CD14-positive monocyte (primary cell): ENCODE measurements around the gene KRTAP4-5. TPM values are rescaled to one million over a fixed set of nuclear protein-coding genes. Genes with fewer than 3 reads are reported as not detected.
A peak's percentile ranks its signal among the peaks of the same experiment; 100 is the strongest.
"Not testable (repeated sequence)": the region's sequence is repeated elsewhere in the genome, so short reads cannot be mapped to it uniquely, and the experiment has no call there.

Source experiments
- DNase-seq, 3 donors: peaks; one replicate each; pipeline ENCODE4 v3.0.0-alpha.2; 2011 to 2022
- H2AFZ ChIP-seq: 2 replicates; pipeline ENCODE4 v1.6.0; 2012; ENCODE audit warnings: mild to moderate bottlenecking, low read depth, low read length, inconsistent platforms; ENCODE audit not compliant: insufficient read depth, poor library complexity, severe bottlenecking
- H3K27ac ChIP-seq, 2 donors: 1 replicate in 1 of 2; 2 replicates in 1 of 2; pipeline ENCODE4 v1.5.1; 2012 to 2013; ENCODE audit warnings: low read length in 2 of 2, control low read depth in 1 of 2, inconsistent platforms in 1 of 2, low read depth in 1 of 2, mild to moderate bottlenecking in 1 of 2
- H3K27me3 ChIP-seq, 2 donors: one replicate each; pipeline versions ENCODE4 v1.6.0 to v1.6.1; 2011 to 2013; ENCODE audit warnings: low read length in 2 of 2; ENCODE audit not compliant: control insufficient read depth in 2 of 2, insufficient read depth in 2 of 2
- H3K36me3 ChIP-seq, 2 donors: replicated peaks in 1 of 2; 1 replicate in 1 of 2; 2 replicates in 1 of 2; pipeline versions ENCODE4 v1.5.1 to v1.6.1; 2012 to 2013; ENCODE audit warnings: low read length in 2 of 2, control low read depth in 1 of 2, inconsistent platforms in 1 of 2, mild to moderate bottlenecking in 1 of 2; ENCODE audit not compliant: insufficient read depth in 2 of 2, control insufficient read depth in 1 of 2
- H3K4me1 ChIP-seq, 2 donors: 1 replicate in 1 of 2; 2 replicates in 1 of 2; pipeline versions ENCODE4 v1.5.1 to v1.6.1; 2012 to 2013; ENCODE audit warnings: low read length in 2 of 2, control low read depth in 1 of 2, inconsistent platforms in 1 of 2, mild to moderate bottlenecking in 1 of 2, moderate library complexity in 1 of 2; ENCODE audit not compliant: insufficient read depth in 2 of 2, control insufficient read depth in 1 of 2
- H3K4me2 ChIP-seq: replicated peaks from 2 replicates; pipeline ENCODE3; 2012; ENCODE audit warnings: low read length, moderate library complexity, mild to moderate bottlenecking; ENCODE audit not compliant: poor library complexity, severe bottlenecking; ENCODE audit errors: extremely low read depth
- H3K4me3 ChIP-seq, 3 experiments: fragments of 200-600 bp in 1 of 3; sonication (generic) in 1 of 3; replicated peaks in 1 of 3; 1 replicate in 2 of 3; 2 replicates in 1 of 3; pipeline ENCODE4 v1.5.1; 2011 to 2013; ENCODE audit warnings: low read length in 3 of 3, mild to moderate bottlenecking in 3 of 3, control low read depth in 2 of 3, low read depth in 2 of 3, inconsistent platforms in 1 of 3, moderate library complexity in 1 of 3
- H3K79me2 ChIP-seq: 2 replicates; pipeline ENCODE4 v1.6.0; 2012; ENCODE audit warnings: mild to moderate bottlenecking, control low read depth, inconsistent platforms, low read length, moderate library complexity; ENCODE audit not compliant: insufficient read depth
- H3K9ac ChIP-seq: 2 replicates; pipeline ENCODE4 v1.6.0; 2017; ENCODE audit warnings: low read length, mild to moderate bottlenecking; ENCODE audit not compliant: insufficient read depth, poor library complexity, severe bottlenecking
- H3K9me3 ChIP-seq, 2 donors: replicated peaks in 1 of 2; 1 replicate in 1 of 2; 2 replicates in 1 of 2; pipeline versions ENCODE4 v1.5.1 to v1.6.1; 2012 to 2013; ENCODE audit warnings: low read length in 2 of 2, control low read depth in 1 of 2; ENCODE audit not compliant: control insufficient read depth in 1 of 2, insufficient read depth in 1 of 2
- H4K20me1 ChIP-seq: 2 replicates; pipeline ENCODE4 v1.6.0; 2012; ENCODE audit warnings: mild to moderate bottlenecking, low read length, control low read depth, moderate library complexity; ENCODE audit not compliant: insufficient read depth
- H3K27ac Mint-ChIP-seq, 7 donors: one replicate each; pipeline ENCODE4 v1.8.0; 2020; ENCODE audit warnings: mild to moderate bottlenecking in 7 of 7, mixed read lengths in 7 of 7, moderate library complexity in 6 of 7, inconsistent platforms in 2 of 7
- H3K27me3 Mint-ChIP-seq, 3 donors: one replicate each; pipeline ENCODE4 v1.8.0; 2021 to 2022; ENCODE audit warnings: low read depth in 3 of 3, mild to moderate bottlenecking in 3 of 3, mixed read lengths in 3 of 3, moderate library complexity in 3 of 3, inconsistent platforms in 1 of 3
- H3K36me3 Mint-ChIP-seq, 2 donors: one replicate each; pipeline ENCODE4 v1.8.0; 2020; ENCODE audit warnings: mixed read lengths in 2 of 2, inconsistent platforms in 1 of 2, mild to moderate bottlenecking in 1 of 2
- H3K4me1 Mint-ChIP-seq: one replicate; pipeline ENCODE4 v1.8.0; 2020; ENCODE audit warnings: mild to moderate bottlenecking, mixed read lengths
- H3K4me3 Mint-ChIP-seq, 2 donors: one replicate each; pipeline ENCODE4 v1.8.0; 2020; ENCODE audit warnings: mild to moderate bottlenecking in 2 of 2, mixed read lengths in 2 of 2, moderate library complexity in 1 of 2
- H3K9me3 Mint-ChIP-seq, 7 donors: one replicate each; pipeline ENCODE4 v1.8.0; 2020 to 2022; ENCODE audit warnings: mixed read lengths in 7 of 7, mild to moderate bottlenecking in 6 of 7, moderate library complexity in 6 of 7, inconsistent platforms in 2 of 7
- CTCF ChIP-seq: fragments of 200-600 bp; IDR thresholded peaks from one replicate; pipeline ENCODE4 v1.8.0; 2022; ENCODE audit warnings: antibody characterized with exemption, mild to moderate bottlenecking
- WGBS: methylation state at CpG from one replicate; pipeline ENCODE4 v1.1.5; 2013; ENCODE audit warnings: missing lambda C conversion rate; ENCODE audit not compliant: insufficient coverage; 5-methylcytosine and 5-hydroxymethylcytosine counted together
- intact Hi-C, 2 donors: fragments of 100-400 bp; cut with micrococcal nuclease; formaldehyde crosslinking; loops; one replicate each; pipeline versions ENCODE4 v1.15.0 to v1.15.1; 2023
- polyA plus RNA-seq, 3 donors: library from polyadenylated mRNA; depleted of rRNA in 1 of 3; unstranded in 2 of 3; stranded (reverse) in 1 of 3; fragments of 300-500 nt in 2 of 3; fragments of >200 nt in 1 of 3; fragmentation: Illumina TruSeq in 2 of 3; gene quantifications; 1 replicate in 2 of 3; 2 replicates in 1 of 3; pipeline ENCODE4 v1.2.3, GENCODE V29; 2012 to 2021

Gene KRTAP4-5
- polyA plus RNA-seq, 3 donors = not detected

GRCh38 chr17:41190328-41190727 is 40.7 kb upstream of the KRTAP4-5 start:
- DNase-seq = no peak
- Mint-ChIP-seq H3K36me3 (no peaks in the 10 kb centered on the region), H3K9me3 (peaks cover 0 to 4% (median 0%) of the 10 kb centered on the region in 7 donors), H3K27ac (peak overlapping the region in 1 of 7 donors; percentile 16), H3K4me1 (no peaks in the 10 kb centered on the region), H3K4me3 (no peak overlapping the region), H3K27me3 (peaks cover 7 to 11% (median 8%) of the 10 kb centered on the region in 3 donors)
- no peak overlapping the region for H3K4me2 ChIP-seq
- no peak for TF ChIP-seq CTCF
- no peaks in the 10 kb centered on the region for H4K20me1 ChIP-seq
- H3K27me3 ChIP-seq = peaks cover 0 to 3% of the 10 kb centered on the region in 2 donors
- H3K79me2 ChIP-seq = no peaks in the 10 kb centered on the region
- H3K36me3 ChIP-seq = no peaks in the 10 kb centered on the region
- no peaks in the 10 kb centered on the region for H3K9me3 ChIP-seq
- no peak overlapping the region for H2AFZ ChIP-seq
- 88% methylated on average over 3 of the region's 3 CpGs for WGBS
- H3K27ac ChIP-seq = no peak overlapping the region
- intact Hi-C loops = no loop called here
- H3K9ac ChIP-seq = no peak overlapping the region
- H3K4me3 ChIP-seq = no peak overlapping the region
- H3K4me1 ChIP-seq = no peaks in the 10 kb centered on the region

- H3K4me3 ChIP-seq, H3K36me3 ChIP-seq, H3K27ac ChIP-seq, H3K9ac ChIP-seq, H3K4me1 Mint-ChIP-seq, H3K9me3 Mint-ChIP-seq, H3K79me2 ChIP-seq, H3K4me2 ChIP-seq, H3K36me3 Mint-ChIP-seq, H4K20me1 ChIP-seq, H2AFZ ChIP-seq, H3K9me3 ChIP-seq, intact Hi-C loops, H3K4me1 ChIP-seq, H3K4me3 Mint-ChIP-seq, H3K27me3 ChIP-seq, DNase-seq: not testable (repeated sequence)
- Mint-ChIP-seq H3K27me3 (peaks cover 7 to 13% (median 8%) of the 10 kb centered on the region in 3 donors), H3K27ac (peak within 1 kb of the TSS in 1 of 7 donors; percentile 16)
- 82% methylated on average over 1 of the region's 1 CpG for WGBS
These were observed 40.3 kb upstream of the KRTAP4-5 start, which contains the start of gene KRTAP9-1 for GRCh38 chr17:41189837-41190318. TSS of gene KRTAP9-1 (plus strand) at chr17:41189887. CDS start at chr17:41189887, 0 bp downstream.
